Measurements from ENCODE around the gene SEMG1.

Gene SEMG1
- long read RNA-seq, donor 1 = 0 reads
- long read RNA-seq, donor 2 = 0 reads
- long read RNA-seq, donor 3 = 0 reads
- long read RNA-seq, donor 4 = 0 reads
- long read RNA-seq, donor 5 = 0 reads
- long read RNA-seq, donor 6 = 0 reads
- long read RNA-seq, donor 7 = 0 reads
- long read RNA-seq, donor 8 = 0 reads

- DNase-seq = no peak
Observed at GRCh38 chr20:45206725-45207124, at the start of gene SEMG1. Gene SEMG1 (plus strand): TSS chr20:45207033. CDS start chr20:45207054, 21 bp downstream.

DNA sequence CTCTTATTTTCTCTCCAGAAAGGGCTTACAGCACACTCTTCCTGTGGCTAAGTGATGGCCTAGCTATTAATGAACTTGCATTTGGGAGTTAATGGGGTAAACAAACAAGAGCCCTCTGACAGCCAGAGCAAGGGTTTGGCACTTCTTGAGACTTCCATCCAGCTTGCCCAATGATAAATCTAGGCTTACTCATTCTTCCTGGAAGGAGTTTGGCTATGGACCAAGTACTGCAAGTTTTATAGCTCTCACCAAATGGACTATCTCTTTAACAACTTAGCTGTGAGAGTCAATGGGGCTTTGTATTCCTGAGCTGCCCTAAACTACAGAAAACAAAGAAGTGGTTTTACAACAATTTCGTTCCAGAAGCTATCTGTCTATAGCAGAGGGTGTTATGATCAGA lies 48.9 kb upstream of the SEMG1 start:
- DNase-seq = no peak

GRCh38 chr20:45163083-45163803 lies 43.6 kb upstream of the SEMG1 start:
- DNase-seq = no peak

GRCh38 chr20:45164906-45165305 lies 41.9 kb upstream of the SEMG1 start:
- DNase-seq = no peak

DNA sequence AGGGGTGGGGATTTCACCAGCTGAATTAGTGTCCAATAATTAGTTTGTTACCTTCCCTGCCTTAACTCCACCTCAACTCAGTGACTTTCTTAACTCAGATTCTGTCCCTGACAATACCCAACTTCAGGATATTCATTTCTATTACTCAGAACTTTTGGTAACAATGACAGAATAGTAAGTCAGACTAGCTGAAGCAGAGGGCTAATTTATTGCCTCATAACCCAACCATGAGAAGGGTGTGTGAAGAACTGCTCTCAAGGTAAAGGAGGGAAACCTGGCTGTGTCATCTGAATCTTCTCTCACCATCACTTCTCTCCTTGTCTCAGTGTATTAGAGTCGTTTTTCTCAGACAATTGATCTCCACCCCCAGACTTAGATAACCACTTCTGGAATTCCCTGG lies 33.3 kb upstream of the SEMG1 start:
- no peak for DNase-seq

GRCh38 chr20:45174434-45175364 lies 32.1 kb upstream of the SEMG1 start, which contains the start of gene PI3:
Gene PI3 (plus strand): TSS chr20:45174902. CDS start chr20:45174923, 21 bp downstream.
- DNase-seq = no peak

- no peak for DNase-seq
Observed at GRCh38 chr20:45176526-45177267, 30.1 kb upstream of the SEMG1 start.

DNA sequence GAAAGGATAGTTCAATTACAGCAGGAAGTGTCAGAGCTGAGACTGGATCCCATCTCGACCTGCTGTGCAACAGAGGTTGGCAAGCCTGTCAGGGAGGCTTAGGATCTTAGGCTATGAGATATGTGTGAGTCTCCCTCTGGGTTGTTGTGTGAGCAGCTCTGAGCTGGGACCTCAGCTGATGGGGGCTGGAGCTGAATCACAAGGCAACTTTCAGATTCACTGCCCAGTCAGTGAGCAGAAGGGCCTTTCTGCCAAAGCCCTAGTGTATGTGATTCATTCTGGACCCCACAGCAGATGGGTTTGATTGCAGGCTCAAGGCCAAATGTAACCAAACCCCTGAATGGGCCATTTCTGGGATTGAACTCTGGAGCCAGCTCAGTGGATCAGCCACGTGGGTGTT lies 27.7 kb upstream of the SEMG1 start:
- DNase-seq = no peak

- DNase-seq = no peak
Observed at GRCh38 chr20:45181639-45182038, 25.2 kb upstream of the SEMG1 start.

DNA sequence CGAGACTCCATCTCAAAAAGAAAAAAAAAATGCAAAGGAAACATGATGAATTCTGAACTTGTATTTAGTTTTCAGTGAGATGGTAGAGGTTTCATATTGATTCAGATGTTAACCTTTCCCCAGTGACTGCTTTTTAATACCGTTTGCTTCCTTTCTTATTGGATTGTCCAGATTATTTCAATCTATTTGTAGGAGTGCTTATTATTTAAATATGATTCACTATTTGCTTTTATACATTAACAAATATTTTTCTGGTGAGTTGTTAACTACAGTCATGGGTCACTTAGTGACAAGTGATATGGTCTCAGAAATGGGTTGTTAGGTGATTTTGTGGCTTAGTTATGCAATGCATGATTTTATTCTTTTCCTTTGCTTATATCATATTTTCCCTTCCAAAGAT lies 23.7 kb upstream of the SEMG1 start:
- no peak for DNase-seq

- DNase-seq = no peak
Observed at GRCh38 chr20:45187693-45188092, 19.1 kb upstream of the SEMG1 start.

DNA sequence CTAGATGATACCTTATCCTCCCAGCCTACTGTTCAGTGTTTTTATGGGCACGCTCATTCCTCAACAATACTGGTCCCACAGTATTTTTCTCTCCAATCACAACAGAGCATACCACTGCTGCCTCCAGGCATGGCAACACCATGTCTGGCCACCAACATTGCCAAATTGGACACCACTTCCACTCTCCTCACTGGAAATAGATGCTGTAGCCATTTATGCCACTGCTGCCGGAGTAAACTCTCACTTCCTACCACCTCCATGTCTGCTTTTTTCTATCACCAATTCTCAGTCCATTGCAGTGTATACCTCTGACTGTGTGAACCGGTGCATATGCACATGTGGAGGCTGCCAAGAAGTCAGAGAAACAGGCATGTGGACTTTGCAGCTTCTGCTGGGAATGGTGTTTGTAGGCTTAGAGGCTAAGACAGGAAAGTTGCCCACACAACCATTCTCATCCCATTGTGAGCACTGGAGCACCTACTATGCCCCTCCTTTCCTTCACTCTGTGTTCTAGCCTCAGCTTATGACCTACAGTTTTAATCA lies 17.7 kb upstream of the SEMG1 start:
- no peak for DNase-seq

- no peak for DNase-seq
Observed at GRCh38 chr20:45189861-45190260, 17.0 kb upstream of the SEMG1 start.

DNA sequence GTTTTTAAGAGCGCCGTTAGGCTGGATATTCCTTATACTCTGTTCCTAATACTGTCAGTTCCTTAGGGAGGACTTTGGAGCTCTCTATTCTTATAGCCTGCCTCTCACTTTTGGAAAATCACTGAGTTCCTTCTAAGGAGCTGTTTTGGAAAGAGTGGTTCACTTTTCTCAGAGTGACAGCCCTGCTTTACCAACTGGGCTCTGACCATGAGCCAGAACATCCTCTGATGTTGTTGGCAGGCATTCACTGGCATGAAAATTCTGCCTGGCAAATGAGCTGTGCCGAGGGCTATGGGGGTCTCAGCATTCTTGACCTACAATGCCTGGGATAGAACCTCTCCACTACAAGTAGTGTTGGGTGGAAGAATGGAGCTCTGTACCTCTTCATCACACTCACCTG lies 14.9 kb upstream of the SEMG1 start:
- DNase-seq = no peak

DNA sequence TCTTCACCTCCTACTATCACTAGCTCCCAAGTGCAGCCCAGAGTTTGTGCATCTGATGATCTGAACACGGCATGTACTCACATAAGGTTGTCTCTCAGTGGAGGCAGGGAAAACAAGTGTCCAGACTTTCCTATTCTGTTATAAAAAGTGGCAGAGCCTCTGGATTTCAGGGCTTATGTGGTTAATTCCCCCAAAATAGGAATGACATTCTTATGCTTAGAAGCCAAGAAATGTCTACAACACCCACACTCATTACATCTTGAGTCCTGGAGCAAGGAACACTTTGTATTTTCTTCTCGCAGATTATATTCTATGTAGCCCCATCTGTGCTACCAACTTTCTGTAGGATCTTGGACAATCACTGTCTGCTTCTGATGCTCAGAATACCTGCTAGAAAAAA lies 13.5 kb upstream of the SEMG1 start:
- no peak for DNase-seq

- DNase-seq = no peak
Observed at GRCh38 chr20:45209924-45210323, 3.1 kb downstream of the SEMG1 start.

DNA sequence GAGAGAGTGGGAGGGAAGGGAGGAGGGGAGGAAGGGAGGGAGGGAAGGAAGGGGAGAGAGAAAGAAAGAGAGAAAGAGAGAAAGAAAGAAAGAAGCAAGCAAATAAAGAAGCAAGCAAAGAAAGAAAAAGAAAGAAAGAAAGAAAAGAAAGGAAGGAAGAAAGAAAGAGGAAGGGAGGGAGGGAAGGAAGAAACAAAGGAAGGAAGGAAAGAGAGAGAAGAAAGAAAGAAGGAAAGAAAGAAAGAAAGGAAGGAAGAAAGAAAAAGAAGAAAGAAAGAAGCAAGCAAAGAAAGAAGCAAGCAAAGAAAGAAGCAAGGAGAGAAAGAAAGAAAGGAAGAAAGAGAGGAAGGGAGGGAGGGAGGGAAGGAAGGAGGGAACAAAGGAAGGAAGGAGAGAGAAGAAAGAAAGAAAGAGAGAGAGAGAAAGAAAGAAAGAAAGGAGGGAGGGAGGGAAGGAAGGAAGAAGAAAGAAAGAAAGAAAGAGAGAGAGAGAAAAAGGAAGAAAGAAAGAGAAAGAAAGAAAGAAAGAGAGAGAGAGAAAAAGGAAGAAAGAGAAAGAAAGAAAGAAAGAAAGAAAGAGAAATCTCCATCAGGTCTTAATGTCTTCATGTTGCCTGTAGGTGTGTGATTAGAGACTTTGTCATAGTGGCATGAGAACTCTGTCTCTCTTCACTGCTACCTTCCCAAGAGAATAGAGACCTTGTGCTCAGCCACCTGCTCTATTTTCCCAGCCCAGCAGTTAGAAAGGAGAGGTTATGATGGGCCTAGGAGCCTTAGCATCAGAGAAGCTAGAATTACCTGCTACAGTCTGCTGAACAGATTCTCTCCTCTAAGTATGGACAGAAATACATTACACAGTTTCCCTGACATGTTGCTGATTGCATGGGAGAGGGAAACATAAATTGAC lies 5.0 kb downstream of the SEMG1 start:
- no peak for DNase-seq

DNA sequence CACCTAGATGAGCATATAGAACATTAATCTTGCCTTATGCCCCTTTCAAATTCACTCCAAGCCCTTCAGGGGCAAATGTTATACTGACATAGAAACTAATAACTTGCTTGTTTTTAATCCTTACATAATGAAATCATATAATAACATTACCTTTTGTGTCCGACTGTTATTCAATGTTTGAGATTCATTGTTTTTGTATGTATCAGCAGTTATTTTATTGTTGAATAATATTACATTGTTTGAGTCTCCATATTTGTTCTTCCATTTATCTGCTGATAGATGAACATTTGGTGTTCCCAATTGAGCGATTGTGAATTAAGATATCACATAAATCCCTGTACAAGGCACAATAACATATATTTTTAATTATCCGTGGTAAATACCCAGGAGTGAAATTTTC lies 6.0 kb downstream of the SEMG1 start:
- no peak for DNase-seq

DNA sequence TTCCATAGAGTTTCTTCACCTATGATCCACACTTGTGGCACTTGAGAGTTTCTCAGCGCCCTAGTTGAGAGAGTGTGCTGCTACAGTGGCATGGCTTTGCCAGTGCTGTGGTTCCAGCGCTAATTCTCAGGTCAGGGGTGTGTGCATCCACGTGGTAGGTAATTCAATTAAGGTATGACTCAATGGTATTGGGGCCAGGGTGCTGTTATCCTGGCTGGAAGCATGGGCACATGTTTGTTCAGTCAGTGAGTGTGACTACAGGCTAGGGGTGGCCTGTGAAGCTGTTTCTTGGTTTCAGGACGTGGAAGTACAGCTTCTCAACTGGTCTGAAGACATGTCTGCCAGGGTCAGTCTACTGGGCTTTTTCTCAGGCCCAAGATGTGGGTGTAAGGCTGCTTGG lies 11.3 kb downstream of the SEMG1 start:
- DNase-seq = no peak

DNA sequence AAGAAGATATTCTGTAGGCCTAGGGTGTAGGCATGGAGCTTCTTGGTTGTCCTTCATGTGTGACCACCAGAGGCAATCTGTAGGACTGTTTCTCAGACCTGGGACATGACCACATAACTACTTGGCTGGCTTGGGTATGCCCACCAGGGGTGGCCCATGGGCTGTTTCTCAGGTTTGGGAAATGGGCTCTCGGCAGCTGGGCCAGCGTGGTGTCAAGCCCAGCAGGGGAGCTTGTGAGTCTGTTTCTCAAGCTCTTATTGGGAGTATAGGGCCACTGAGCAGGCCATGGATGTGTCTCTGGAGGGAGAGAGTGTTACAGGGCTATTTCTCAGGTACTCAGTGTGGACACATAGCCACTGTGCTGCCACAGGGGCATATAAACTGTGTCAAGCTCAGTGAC lies 11.8 kb downstream of the SEMG1 start:
- no peak for DNase-seq

GRCh38 chr20:45221076-45221475 lies 14.2 kb downstream of the SEMG1 start, which contains the start of gene SEMG2:
Gene SEMG2 (plus strand): TSS chr20:45221373. CDS start chr20:45221390, 17 bp downstream.
- no peak for DNase-seq
